NCI-H2171 (cell line): Measurements from ENCODE around the gene ATMIN.

Source experiments
- DNase-seq: peaks from one replicate; lab custom pipeline; 2025; lab: John Stamatoyannopoulos, UW

Gene ATMIN, protein sequence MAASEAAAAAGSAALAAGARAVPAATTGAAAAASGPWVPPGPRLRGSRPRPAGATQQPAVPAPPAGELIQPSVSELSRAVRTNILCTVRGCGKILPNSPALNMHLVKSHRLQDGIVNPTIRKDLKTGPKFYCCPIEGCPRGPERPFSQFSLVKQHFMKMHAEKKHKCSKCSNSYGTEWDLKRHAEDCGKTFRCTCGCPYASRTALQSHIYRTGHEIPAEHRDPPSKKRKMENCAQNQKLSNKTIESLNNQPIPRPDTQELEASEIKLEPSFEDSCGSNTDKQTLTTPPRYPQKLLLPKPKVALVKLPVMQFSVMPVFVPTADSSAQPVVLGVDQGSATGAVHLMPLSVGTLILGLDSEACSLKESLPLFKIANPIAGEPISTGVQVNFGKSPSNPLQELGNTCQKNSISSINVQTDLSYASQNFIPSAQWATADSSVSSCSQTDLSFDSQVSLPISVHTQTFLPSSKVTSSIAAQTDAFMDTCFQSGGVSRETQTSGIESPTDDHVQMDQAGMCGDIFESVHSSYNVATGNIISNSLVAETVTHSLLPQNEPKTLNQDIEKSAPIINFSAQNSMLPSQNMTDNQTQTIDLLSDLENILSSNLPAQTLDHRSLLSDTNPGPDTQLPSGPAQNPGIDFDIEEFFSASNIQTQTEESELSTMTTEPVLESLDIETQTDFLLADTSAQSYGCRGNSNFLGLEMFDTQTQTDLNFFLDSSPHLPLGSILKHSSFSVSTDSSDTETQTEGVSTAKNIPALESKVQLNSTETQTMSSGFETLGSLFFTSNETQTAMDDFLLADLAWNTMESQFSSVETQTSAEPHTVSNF

DNA sequence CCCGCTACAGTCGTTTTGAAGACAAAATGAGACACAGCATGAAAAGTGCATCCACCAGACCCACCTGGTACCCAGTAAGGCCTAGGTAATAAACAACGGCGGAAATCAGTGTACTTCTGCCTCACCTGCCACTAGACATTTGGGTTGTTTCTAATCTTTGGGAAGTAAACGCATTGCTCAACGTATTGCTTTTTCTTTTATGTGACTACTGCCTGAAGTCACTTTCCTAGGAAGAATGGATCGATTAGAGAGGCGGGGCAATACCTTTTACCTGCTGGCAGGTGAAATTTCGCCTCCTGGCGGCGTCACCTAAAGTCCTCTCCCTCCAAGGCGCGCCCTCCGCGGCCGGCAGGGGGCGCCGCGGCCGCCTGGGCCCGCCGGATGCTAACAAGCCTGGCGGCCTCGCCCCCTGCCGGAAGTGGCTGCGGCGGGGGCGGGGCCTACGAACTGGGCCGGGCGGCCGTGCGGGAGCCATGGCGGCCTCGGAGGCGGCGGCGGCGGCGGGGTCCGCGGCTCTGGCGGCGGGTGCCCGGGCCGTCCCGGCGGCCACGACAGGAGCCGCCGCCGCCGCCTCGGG lies at the start of gene ATMIN:
ATMIN (plus strand) TSS at position 445 of the 577 bp plus-strand sequence; CDS start at position 474, 29 bp downstream.
- peak; percentile 89 for DNase-seq

- no peak for DNase-seq
Observed at GRCh38 chr16:80986557-80986956, 49.1 kb upstream of the ATMIN start.

DNA sequence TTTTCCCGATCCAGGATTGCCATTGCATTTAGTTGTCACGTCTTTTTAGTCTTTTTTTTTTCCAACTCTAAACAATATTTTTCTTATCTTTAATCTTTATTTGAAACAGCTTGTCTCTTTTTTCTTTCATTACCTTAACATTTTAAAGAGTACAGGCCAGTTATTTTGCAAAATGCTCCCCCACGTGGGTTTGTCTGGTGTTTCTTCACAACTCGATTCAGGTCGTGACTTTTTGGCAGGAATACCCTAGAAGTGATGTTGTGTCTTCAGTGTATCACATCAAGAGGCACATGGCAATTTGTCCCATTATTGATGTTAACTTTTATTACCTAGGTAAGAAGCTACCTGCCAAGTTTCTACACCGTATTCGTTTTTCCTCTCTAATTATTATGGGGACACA lies 46.9 kb upstream of the ATMIN start:
- DNase-seq = no peak

GRCh38 chr16:80989801-80990200 lies 45.8 kb upstream of the ATMIN start:
- DNase-seq = no peak

DNA sequence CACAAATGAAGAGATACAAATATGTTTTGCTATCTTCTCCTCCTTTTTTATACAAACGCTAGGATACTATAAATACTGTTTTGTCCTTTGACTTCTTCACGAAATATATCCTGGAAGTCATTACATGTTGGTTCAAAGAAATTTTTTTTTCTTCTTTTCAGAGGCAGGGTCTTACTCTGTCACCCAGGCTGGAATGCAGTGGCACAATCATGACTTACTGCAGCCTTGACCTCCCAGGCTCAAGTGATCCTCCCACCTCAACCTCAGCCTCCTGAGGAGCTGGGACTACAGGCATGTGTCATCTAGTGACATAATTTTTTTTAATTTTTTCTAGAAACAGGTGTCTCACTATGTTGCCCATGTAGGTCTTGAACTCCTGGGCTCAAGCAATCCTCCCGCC lies 45.1 kb upstream of the ATMIN start:
- no peak for DNase-seq

DNA sequence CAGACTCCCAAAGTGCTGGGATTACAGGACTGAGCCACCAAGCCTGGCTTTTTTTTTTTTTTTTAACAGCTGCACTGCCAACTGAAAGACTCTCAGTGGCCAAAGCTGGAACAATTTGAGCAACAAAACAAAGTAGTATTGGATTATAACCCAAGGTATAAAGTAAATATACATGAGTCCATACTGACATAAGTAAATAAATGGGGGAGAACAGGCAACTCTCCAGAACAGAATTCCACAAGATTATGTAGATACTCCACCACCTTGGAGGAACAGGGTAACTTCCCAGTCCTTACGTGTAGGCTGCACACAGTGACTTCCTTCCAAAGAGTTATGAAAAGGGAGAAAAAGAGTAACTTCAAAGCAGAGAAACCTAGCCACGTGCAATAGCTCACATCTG lies 44.7 kb upstream of the ATMIN start:
- DNase-seq = no peak

DNA sequence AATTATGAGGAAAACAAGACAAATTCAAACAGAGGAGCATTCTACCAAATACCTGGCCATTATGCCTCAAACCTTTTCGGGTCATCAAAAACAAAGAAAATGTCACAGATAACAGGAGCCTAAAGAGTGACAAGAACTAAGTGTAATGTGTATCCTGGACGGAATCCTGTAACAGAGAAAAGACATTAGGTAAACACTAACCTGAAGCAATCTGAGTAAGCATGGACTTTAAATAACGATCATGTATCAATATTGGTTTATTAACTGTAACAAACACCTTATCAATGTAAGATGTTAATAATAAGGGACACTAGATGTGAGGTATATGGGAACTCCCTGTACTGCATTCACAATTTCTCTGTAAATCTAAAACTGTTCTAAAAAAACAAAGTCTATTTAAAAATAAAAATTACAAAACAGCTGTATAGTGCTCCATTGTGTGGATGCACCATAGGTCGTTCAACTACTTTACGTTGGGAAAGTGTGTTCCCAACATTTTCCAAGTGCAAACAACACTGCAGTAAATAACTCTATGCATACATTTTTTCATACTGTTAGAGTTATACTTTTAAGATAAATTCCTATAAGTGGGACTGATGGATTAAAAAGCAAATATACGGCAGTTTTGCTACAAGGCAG lies 43.7 kb upstream of the ATMIN start:
- DNase-seq = no peak

DNA sequence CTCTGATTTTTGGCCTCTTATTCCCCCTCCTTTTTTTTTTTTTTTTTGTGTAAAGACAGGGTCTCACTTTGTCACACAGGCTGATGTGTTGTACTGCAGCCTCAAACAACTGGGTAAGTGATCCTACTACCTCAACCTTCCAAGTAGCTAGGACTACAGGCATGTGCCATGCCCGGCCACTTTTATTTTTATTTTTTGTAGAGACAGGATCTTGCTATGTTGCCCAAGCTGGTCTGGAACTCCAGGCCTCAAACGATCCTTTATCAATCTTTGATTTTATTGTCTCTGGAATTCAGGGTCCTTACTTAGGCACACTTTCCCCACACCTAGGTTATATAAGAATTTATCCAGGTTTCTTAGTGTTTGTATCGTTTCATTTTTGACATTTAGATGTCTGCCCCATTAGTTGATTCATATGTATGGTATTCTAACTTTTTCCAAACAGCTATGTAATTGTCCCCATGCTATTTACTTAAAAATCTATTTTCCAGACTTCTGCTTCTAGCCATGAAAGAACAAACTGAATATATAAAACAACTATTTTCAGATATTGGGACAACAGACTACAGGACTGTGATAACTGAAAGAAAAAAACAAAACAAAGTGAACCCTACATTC lies 42.9 kb upstream of the ATMIN start:
- no peak for DNase-seq

GRCh38 chr16:80993307-80993706 lies 42.3 kb upstream of the ATMIN start:
- DNase-seq = no peak

DNA sequence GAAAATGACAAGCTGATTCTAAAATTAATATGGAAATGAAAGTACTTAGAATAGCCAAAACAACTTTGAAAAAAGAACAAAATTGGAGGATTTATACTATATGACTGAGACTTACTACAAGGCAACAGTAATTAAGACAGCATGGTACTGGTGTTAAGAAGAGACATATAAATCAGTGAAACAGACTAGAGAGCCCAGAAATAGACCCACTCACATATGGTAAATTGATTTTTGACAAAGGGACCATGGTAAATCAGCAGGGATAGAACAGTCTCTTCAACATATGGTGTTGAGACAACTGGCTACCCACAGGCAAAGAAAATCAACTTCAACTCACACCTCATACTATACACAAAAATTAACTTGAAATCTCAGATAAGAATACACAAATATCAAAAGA lies 41.8 kb upstream of the ATMIN start:
- DNase-seq = no peak

DNA sequence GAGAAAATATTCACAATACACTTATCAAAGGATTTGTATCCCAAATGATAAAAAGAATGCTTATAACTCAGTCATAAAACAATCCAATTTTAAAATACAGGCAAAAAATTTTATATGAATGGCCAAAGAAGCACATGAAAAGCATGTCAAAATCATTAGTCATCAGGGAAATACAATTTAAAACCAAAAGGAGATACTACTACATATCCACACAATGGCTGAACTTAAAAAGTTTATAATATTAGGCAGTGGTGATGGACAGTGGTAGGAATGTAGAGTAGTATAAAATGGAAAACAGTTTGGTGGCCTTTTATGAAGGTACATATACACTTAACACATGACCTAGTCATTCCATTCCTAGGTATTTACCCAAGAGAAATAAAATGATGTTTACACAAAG lies 41.2 kb upstream of the ATMIN start:
- DNase-seq = no peak

- DNase-seq = no peak
Observed at GRCh38 chr16:80996688-80997138, 38.9 kb upstream of the ATMIN start.

DNA sequence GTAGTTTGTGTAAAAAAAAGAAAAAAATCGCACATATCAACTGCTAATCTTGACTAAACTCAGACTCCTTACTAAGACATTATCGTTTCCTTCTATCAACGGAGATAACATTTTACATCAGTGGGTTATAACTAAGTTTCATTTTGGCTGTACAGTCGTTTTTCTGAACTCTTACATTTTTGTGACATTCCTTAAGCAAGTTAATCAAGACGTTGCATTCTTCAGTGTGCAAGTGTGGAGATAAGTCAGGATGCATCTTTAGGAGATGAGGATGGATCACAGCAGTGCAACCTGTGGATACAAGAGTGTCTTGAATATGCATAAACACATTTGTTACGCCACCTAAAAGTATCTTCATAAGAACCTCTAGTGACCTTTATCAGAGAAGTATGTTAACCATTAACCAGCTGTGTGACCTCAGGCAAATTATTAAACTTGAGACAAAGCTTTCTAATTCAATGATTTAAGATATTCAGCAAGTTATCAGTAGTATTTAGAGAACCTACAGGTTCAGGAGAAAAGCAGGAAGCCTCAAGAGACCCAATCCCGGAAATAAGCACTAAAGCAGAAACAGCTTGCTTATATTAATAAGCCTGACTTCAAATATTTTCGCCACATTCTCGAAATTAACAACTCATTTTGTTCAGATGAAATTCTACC lies 38.4 kb upstream of the ATMIN start:
- no peak for DNase-seq

DNA sequence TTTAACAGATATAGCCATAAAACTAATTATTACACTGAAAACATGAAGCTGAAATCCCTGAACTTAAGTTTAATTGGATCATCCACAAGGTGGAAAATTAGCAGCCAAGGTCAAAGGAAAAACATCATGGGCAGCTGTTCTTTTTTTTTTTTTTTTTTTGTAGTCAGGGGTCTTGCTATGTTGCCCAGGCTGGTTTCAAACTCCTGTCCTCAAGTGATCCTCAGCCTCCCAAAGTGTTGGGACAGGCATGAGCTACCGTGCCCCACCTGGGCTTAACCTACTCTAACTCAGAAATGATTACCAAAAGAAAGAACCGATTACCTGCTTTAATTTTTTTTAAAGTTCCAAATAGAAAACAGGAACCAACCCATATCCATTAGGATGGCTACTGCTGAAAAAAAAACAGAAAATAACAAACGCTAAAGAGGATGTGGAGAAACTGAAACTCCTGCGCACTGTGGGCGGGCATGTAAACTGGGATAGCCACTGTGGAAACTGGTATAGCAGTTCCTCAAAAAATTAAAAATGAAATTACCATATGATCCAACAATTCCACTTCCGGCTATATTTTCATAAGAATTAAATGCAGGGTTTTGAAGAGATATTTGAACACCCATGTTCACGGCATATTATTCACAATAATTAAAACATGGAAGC lies 37.5 kb upstream of the ATMIN start:
- DNase-seq = no peak

DNA sequence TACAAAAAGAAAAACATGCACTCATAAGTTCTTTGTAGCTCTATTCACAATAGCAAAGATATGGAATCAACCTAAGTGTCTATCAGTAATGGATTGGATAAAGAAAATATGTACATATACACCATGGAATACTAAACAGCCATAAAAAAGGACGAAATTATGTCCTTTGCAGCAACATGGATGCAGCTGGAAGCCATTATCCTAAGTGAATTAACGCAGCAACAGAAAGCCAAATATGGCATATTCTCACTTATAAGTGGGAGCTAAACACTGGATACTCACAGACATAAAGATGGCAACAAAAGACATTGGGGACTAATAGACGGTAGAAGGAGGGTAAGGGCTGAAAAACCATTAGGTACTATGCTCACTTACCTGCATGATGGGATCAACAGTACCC lies 34.8 kb upstream of the ATMIN start:
- no peak for DNase-seq

- DNase-seq = no peak
Observed at GRCh38 chr16:81001330-81001729, 34.3 kb upstream of the ATMIN start.

GRCh38 chr16:81003064-81003463 lies 32.6 kb upstream of the ATMIN start:
- no peak for DNase-seq

DNA sequence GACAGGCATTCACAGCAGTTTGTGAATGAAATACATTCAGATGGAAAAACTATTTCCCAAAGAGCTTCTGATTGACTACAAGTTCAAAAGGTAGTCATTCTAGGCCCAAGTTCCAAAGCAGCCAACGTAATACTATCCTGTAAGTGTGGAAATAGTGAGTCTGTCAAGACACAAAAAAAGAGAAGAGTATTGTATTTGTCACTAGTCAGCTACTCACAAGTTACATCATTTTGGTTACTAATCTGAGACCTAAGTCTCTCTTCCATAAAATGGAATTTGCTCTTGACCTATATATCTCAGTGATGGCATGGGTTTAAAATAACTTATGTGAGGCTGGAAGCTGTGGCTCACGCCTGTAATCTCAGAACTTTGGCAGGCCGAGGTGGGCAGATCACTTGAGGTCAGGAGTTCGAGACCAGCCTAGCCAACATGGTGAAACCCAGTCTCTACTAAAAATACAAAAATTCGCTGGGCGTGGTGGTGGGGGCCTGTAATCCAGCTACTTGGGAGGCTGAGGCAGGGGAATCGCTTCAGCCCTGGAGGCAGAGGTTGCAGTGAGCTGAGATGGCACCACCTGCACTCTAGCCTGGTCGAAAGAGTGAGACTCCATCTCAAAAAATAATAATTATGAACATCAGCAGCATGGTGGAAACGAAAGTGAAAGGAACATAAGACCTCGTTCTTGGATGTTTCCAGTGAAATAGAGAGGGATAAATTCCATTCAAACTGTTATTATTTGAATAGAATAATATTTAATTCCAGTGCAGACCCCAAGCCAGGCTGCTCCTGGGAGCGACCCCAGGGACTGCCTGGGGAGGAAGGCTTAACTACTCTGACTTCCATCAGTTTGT lies 31.8 kb upstream of the ATMIN start:
- no peak for DNase-seq

DNA sequence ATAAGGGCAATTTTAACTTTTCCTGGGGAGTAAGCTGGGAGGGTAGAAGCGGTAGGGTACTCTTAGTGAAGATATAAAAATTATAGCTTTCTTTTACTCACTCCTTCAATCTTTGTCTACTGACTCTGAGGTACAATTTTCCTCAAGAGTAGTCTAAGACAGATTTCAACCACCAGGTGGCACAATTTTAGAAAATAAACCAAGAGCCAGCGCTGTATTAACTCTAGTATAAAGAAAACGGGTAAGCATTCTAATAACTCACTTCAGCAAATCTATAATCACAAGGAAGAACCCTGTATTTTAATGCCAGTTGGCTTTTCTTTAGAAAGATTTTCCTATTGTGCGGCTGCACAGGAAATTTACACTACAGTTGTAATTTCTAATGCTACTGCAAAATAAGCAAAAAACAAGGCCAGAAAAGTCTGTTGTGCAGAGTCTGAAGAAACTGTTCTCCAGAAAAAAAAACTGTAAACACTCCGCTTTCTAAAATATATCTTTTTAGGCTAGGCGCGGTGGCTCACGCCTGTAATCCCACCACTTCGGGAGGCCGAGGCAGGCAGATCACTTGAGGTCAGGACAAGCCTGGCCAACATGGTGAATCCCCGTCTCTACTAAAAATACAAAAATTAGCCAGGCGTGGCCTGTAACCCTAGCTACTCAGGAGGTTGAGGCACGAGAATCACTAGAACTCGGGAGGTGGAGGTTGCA lies 30.8 kb upstream of the ATMIN start:
- DNase-seq = peak; percentile 9
